GM12878 (cell line): ENCODE results near the gene LNPK. TPM values are rescaled to one million over a fixed set of nuclear protein-coding genes. Genes with fewer than 3 reads are reported as not detected.

ENCODE experiments used
- ATAC-seq: fragments of 200-7000 bp; cut with Tn5 transposase; 3 replicates; pipeline ENCODE4 v1.9.1; 2020; ENCODE audit warnings: mild to moderate bottlenecking, moderate library complexity
- BruUV-seq: library from RNA; stranded (reverse); fragments of 400-500 nt; replicated peaks from 2 replicates; lab custom pipeline; 2021; lab: Mats Ljungman, UMichigan
- CTCF ChIA-PET: fragments of 300-600 bp; sonication (Branson Sonifier 250); formaldehyde crosslinking; extraction: SDS; loops from one replicate; lab custom pipeline; 2021; ENCODE audit warnings: inconsistent platforms; lab: Yijun Ruan, JAX
- POLR2A ChIA-PET: fragments of 350-600 bp; formaldehyde crosslinking; extraction: SDS; loops from one replicate; lab custom pipeline; 2021; ENCODE audit warnings: inconsistent platforms; lab: Charles Lee
- RAD21 ChIA-PET: fragments of 300-600 bp; sonication (Branson Sonifier 250); formaldehyde crosslinking; loops from one replicate; lab custom pipeline; 2023; ENCODE audit warnings: antibody characterized with exemption; ENCODE audit not compliant: unreplicated experiment; lab: Charles Lee
- SMC1A ChIA-PET: fragments of 300-600 bp; sonication (Branson Sonifier 250); formaldehyde crosslinking; loops from one replicate; lab custom pipeline; 2023; ENCODE audit not compliant: unreplicated experiment, uncharacterized antibody; lab: Charles Lee
- DNase-seq: peaks from one replicate; pipeline ENCODE4 v3.0.0-alpha.2; 2011; ENCODE audit warnings: low read depth, low spot score
- FAIRE-seq: peaks from 3 replicates; lab custom pipeline; 2011; peaks lifted over from hg19 to GRCh38; lab: Jason Lieb, UNC
- H2AFZ ChIP-seq: 2 replicates; pipeline ENCODE4 v1.6.0; 2011; ENCODE audit warnings: low read depth, low read length, control low read depth; ENCODE audit not compliant: control insufficient read depth
- H3K27ac ChIP-seq: 2 replicates; pipeline ENCODE4 v1.5.1; 2011; ENCODE audit warnings: control low read depth; ENCODE audit not compliant: control insufficient read depth, insufficient read depth
- H3K27me3 ChIP-seq, 2 experiments: replicated peaks in 1 of 2; 2 replicates each; pipeline versions ENCODE4 v1.6.0 to v1.6.1; 2011; ENCODE audit warnings: low read length in 1 of 2; ENCODE audit not compliant: control insufficient read depth in 2 of 2, insufficient read depth in 2 of 2
- H3K36me3 ChIP-seq, 2 experiments: 2 replicates each; pipeline ENCODE4 v1.5.1; 2011; ENCODE audit warnings: low read length in 1 of 2; ENCODE audit not compliant: control insufficient read depth in 2 of 2, insufficient read depth in 2 of 2
- H3K4me1 ChIP-seq: 2 replicates; pipeline ENCODE4 v1.6.1; 2011; ENCODE audit warnings: mild to moderate bottlenecking, low read length, moderate library complexity, mixed read lengths; ENCODE audit not compliant: control insufficient read depth, insufficient read depth
- H3K4me2 ChIP-seq: 2 replicates; pipeline ENCODE4 v1.6.0; 2011; ENCODE audit warnings: control low read depth; ENCODE audit not compliant: control insufficient read depth, insufficient read depth
- H3K4me3 ChIP-seq: fragments of 200-600 bp; sonication (generic); 2 replicates; pipeline ENCODE4 v1.5.1; 2016
- H3K79me2 ChIP-seq: 2 replicates; pipeline ENCODE4 v1.6.0; 2011; ENCODE audit warnings: low read length; ENCODE audit not compliant: control insufficient read depth, insufficient read depth
- H3K9ac ChIP-seq: 2 replicates; pipeline ENCODE4 v1.8.0; 2011; ENCODE audit warnings: low read length, control low read depth, mixed read lengths; ENCODE audit not compliant: control insufficient read depth, insufficient read depth
- H3K9me3 ChIP-seq: replicated peaks from 3 replicates; pipeline ENCODE4 v1.5.1; 2011; ENCODE audit warnings: mild to moderate bottlenecking, low read length; ENCODE audit not compliant: control insufficient read depth, insufficient read depth
- H4K20me1 ChIP-seq: 2 replicates; pipeline ENCODE4 v1.6.0; 2011; ENCODE audit not compliant: control insufficient read depth, insufficient read depth
- CEBPB ChIP-seq, 2 experiments: fragments of 150-350 bp in 1 of 2; IDR thresholded peaks; 2 replicates each; pipeline ENCODE4 v1.6.1; 2012 to 2014; ENCODE audit warnings: low read depth in 2 of 2, low read length in 2 of 2, borderline replicate concordance in 1 of 2, inconsistent platforms in 1 of 2
- GATAD2B ChIP-seq: fragments of 450-650 bp; conservative IDR thresholded peaks from 2 replicates; pipeline ENCODE4 v1.6.1; 2017; ENCODE audit warnings: low read depth, mild to moderate bottlenecking, moderate library complexity
- KAT2A ChIP-seq: conservative IDR thresholded peaks from 2 replicates; pipeline ENCODE4 v1.6.1; 2011; ENCODE audit warnings: low read depth, low read length; ENCODE audit not compliant: control insufficient read depth
- LARP7 ChIP-seq: fragments of 450-650 bp; IDR thresholded peaks from 2 replicates; pipeline ENCODE4 v1.6.1; 2017; ENCODE audit warnings: mild to moderate bottlenecking
- PAX8 ChIP-seq: fragments of 450-650 bp; IDR thresholded peaks from 2 replicates; pipeline ENCODE4 v1.6.1; 2017; ENCODE audit warnings: mild to moderate bottlenecking, moderate library complexity
- RBBP5 ChIP-seq: fragments of 200-600 bp; sonication (generic); conservative IDR thresholded peaks from 2 replicates; pipeline ENCODE4 v1.6.1; 2016
- RCOR1 ChIP-seq: conservative IDR thresholded peaks from 2 replicates; pipeline ENCODE4 v1.6.1; 2012; ENCODE audit warnings: low read depth, low read length, improper control_type of control experiment
- WGBS: methylation state at CpG from one replicate; pipeline ENCODE4 v1.1.6; 2016; ENCODE audit warnings: low lambda C conversion rate; ENCODE audit not compliant: insufficient replicate concordance, insufficient coverage; ENCODE audit errors: missing lambda C conversion rate; 5-methylcytosine and 5-hydroxymethylcytosine counted together
- in situ Hi-C: fragments of 300-500 bp; cut with MboI; formaldehyde crosslinking; loops from 9 replicates; pipeline ENCODE4 v1.14.3; 2018; ENCODE audit warnings: mixed read lengths
- intact Hi-C: fragments of 100-400 bp; cut with micrococcal nuclease; formaldehyde crosslinking; loops from one replicate; pipeline ENCODE4 v1.14.2; 2022; ENCODE audit not compliant: unreplicated experiment
- polyA plus RNA-seq, 11 experiments: library from polyadenylated mRNA; depleted of rRNA in 4 of 11; unstranded in 6 of 11; stranded (reverse) in 5 of 11; fragments of >200 nt; fragmentation: Nextera tagmentation in 4 of 11; fragmentation: Illumina TruSeq in 1 of 11; extraction: Ambion mirVana in 4 of 11; extraction: Trizol in 1 of 11; gene quantifications; 1 replicate in 1 of 11; 2 replicates in 10 of 11; pipeline versions ENCODE4 v1.2.1 to v1.2.3, GENCODE V29; 2011 to 2016; ENCODE audit warnings: inconsistent platforms in 2 of 11, missing spikeins in 2 of 11, low read depth in 1 of 11
- total RNA-seq, 4 experiments: library from RNA; depleted of rRNA in 3 of 4; stranded (reverse); fragments of >200 nt in 3 of 4; fragmentation: Illumina TruSeq in 1 of 4; extraction: Trizol in 1 of 4; gene quantifications; 2 replicates each; pipeline versions ENCODE4 v1.2.1 to v1.2.3, GENCODE V29; 2013 to 2021
- TF ChIP-seq, protein P1 (sequence below): fragments of 450-650 bp; IDR thresholded peaks from 2 replicates; pipeline ENCODE4 v1.6.1; 2017; ENCODE audit warnings: borderline replicate concordance

The LNPK gene
- total and polyA plus RNA-seq, 10 of the 15 experiments (the other 5 are each of a cell fraction or from before 2014, with no cell fraction given): 3.2 to 30.0 (median 15.6) TPM

DNA sequence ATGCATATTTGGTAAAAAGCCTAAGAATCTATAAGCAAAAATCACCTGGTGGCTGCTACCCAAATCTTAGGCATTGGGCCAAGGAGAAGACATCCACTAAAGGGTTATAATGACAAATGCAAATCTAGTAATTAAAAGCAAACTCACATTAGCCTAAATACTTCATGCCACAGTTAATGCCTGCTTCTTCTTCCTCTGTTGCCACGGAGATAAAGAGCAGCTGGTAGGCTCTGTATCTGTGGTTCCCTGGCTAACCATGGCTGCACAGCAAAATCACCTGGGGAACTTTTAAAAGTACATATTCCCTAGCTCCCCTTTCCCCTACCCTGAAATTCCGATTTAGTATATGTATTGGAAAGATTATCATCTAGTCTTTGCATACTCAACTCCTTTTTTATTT is 114.3 kb downstream of the LNPK start:
- DNase-seq (no peak), ATAC-seq (no peak), FAIRE-seq (no peak)
- 24% methylated on average over 2 of the region's 2 CpGs for WGBS
- TF ChIP-seq CEBPB (IDR thresholded peaks at IDR 0.05; ENCODE audit: borderline replicate concordance in 1 of 2, low read depth in 2 of 2, low read length in 2 of 2) (no peak), KAT2A (no peak), GATAD2B (no peak), RBBP5 (no peak), PAX8 (no peak), RCOR1 (no peak), LARP7 (no peak)
- TF ChIP-seq, protein P1, sequence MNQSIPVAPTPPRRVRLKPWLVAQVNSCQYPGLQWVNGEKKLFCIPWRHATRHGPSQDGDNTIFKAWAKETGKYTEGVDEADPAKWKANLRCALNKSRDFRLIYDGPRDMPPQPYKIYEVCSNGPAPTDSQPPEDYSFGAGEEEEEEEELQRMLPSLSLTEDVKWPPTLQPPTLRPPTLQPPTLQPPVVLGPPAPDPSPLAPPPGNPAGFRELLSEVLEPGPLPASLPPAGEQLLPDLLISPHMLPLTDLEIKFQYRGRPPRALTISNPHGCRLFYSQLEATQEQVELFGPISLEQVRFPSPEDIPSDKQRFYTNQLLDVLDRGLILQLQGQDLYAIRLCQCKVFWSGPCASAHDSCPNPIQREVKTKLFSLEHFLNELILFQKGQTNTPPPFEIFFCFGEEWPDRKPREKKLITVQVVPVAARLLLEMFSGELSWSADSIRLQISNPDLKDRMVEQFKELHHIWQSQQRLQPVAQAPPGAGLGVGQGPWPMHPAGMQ: no peak
- no peak overlapping the region for H3K27ac ChIP-seq
- H3K9me3 ChIP-seq: no peaks in the 10 kb centered on the region
- no peaks in the 10 kb centered on the region for H4K20me1 ChIP-seq
- ChIA-PET POLR2A (no interaction called here), SMC1A (no interaction called here), RAD21 (no interaction called here), CTCF (no interaction called here)
- intact Hi-C loops (loop anchor here (10.0 kb wide), 1 partner anchor 197 kb away; the partner anchor contains the start of gene EVX2), in situ Hi-C loops (no loop called here)
- H3K4me3 ChIP-seq: no peak overlapping the region
- H3K4me2 ChIP-seq: no peak overlapping the region
- H2AFZ ChIP-seq: no peak overlapping the region
- H3K27me3 ChIP-seq: no peaks in the 10 kb centered on the region; a peak in 1 of 4 replicates
- no peaks in the 10 kb centered on the region for H3K4me1 ChIP-seq
- H3K79me2 ChIP-seq: no peaks in the 10 kb centered on the region
- H3K9ac ChIP-seq: no peak overlapping the region
- BruUV-seq: no TSS peak
- no peaks in the 10 kb centered on the region for H3K36me3 ChIP-seq
